IMR-90 (cell line): ENCODE data around the gene SLAMF7. TPM values are rescaled to one million over a fixed set of nuclear protein-coding genes. Genes with fewer than 3 reads are reported as not detected.
A peak's percentile ranks its signal among the peaks of the same experiment; 100 is the strongest.

ENCODE experiments used
- ATAC-seq: fragments of 200-7000 bp; cut with Tn5 transposase; 2 replicates; pipeline ENCODE4 v1.9.1; 2020; ENCODE audit warnings: low read depth, mild to moderate bottlenecking, moderate library complexity
- BruUV-seq: library from RNA; stranded (reverse); fragments of 400-500 nt; replicated peaks from 2 replicates; lab custom pipeline; 2021; lab: Mats Ljungman, UMichigan
- CTCF ChIA-PET: fragments of 300-600 bp; formaldehyde crosslinking; extraction: SDS; loops from one replicate; lab custom pipeline; 2021; ENCODE audit warnings: antibody characterized with exemption; lab: Yijun Ruan, JAX
- POLR2A ChIA-PET: fragments of 300-600 bp; sonication (Branson Sonifier 250); formaldehyde crosslinking; loops from one replicate; lab custom pipeline; 2022; ENCODE audit warnings: antibody characterized with exemption; ENCODE audit not compliant: unreplicated experiment; lab: Charles Lee
- DNase-seq: peaks from one replicate; pipeline ENCODE4 v3.0.0; 2013
- H2AFZ ChIP-seq: replicated peaks from 2 replicates; pipeline ENCODE3; 2013; ENCODE audit warnings: low read length, mild to moderate bottlenecking; ENCODE audit not compliant: poor library complexity
- H2AK5ac ChIP-seq: 2 replicates; pipeline ENCODE4 v1.6.1; 2013; ENCODE audit warnings: low read depth, low read length, inconsistent platforms
- H2AK9ac ChIP-seq: replicated peaks from 2 replicates; pipeline ENCODE3; 2013; ENCODE audit warnings: mild to moderate bottlenecking, low read depth, low read length, moderate library complexity; ENCODE audit not compliant: poor library complexity
- H2BK120ac ChIP-seq: 2 replicates; pipeline ENCODE4 v1.6.1; 2013; ENCODE audit warnings: low read depth, low read length, inconsistent platforms
- H2BK15ac ChIP-seq: 3 replicates; pipeline ENCODE4 v1.6.1; 2013; ENCODE audit warnings: low read depth, low read length, inconsistent platforms
- H2BK20ac ChIP-seq: 2 replicates; pipeline ENCODE4 v1.6.1; 2013; ENCODE audit warnings: low read depth, mild to moderate bottlenecking, inconsistent platforms, low read length, moderate library complexity
- H2BK5ac ChIP-seq: 2 replicates; pipeline ENCODE4 v1.6.1; 2013; ENCODE audit warnings: mild to moderate bottlenecking, low read depth, low read length, inconsistent platforms; ENCODE audit not compliant: poor library complexity, severe bottlenecking
- H3K14ac ChIP-seq: replicated peaks from 2 replicates; pipeline ENCODE4 v1.6.1; 2013; ENCODE audit warnings: low read depth, low read length, inconsistent platforms
- H3K18ac ChIP-seq: 2 replicates; pipeline ENCODE4 v1.6.1; 2013; ENCODE audit warnings: low read depth, low read length, control low read depth
- H3K23ac ChIP-seq: 2 replicates; pipeline ENCODE4 v1.6.1; 2013; ENCODE audit warnings: low read depth, low read length, inconsistent platforms
- H3K27ac ChIP-seq: 2 replicates; pipeline ENCODE4 v1.5.1; 2013; ENCODE audit warnings: mild to moderate bottlenecking, control low read depth, low read length; ENCODE audit not compliant: insufficient read depth
- H3K27me3 ChIP-seq: 2 replicates; pipeline ENCODE4 v1.6.1; 2013; ENCODE audit warnings: low read length; ENCODE audit not compliant: control insufficient read depth, insufficient read depth
- H3K36me3 ChIP-seq: 2 replicates; pipeline ENCODE4 v1.6.1; 2013; ENCODE audit warnings: low read length, mixed read lengths; ENCODE audit not compliant: control insufficient read depth, insufficient read depth
- H3K4ac ChIP-seq: 2 replicates; pipeline ENCODE4 v1.6.1; 2013; ENCODE audit warnings: low read depth, low read length, inconsistent platforms
- H3K4me1 ChIP-seq: 2 replicates; pipeline ENCODE4 v1.6.1; 2013; ENCODE audit warnings: low read length, mixed read lengths; ENCODE audit not compliant: control insufficient read depth, insufficient read depth
- H3K4me2 ChIP-seq: 2 replicates; pipeline ENCODE4 v1.6.1; 2013; ENCODE audit warnings: low read depth, mild to moderate bottlenecking, control low read depth, low read length, moderate library complexity
- H3K4me3 ChIP-seq: 2 replicates; pipeline ENCODE4 v1.5.1; 2013; ENCODE audit warnings: low read depth, mild to moderate bottlenecking, control low read depth, low read length, moderate library complexity; ENCODE audit not compliant: insufficient read depth
- H3K56ac ChIP-seq: 2 replicates; pipeline ENCODE4 v1.6.1; 2013; ENCODE audit warnings: low read length, inconsistent platforms; ENCODE audit not compliant: insufficient read depth; ENCODE audit errors: extremely low read depth
- H3K79me1 ChIP-seq, 2 experiments: 2 replicates each; pipeline ENCODE4 v1.6.1; 2013; ENCODE audit warnings: low read length in 2 of 2, inconsistent platforms in 1 of 2, low read depth in 1 of 2
- H3K9ac ChIP-seq: 2 replicates; pipeline ENCODE4 v1.6.1; 2013; ENCODE audit warnings: low read depth, low read length, control low read depth
- H3K9me1 ChIP-seq: 2 replicates; pipeline ENCODE4 v1.6.1; 2013; ENCODE audit warnings: low read length, inconsistent platforms; ENCODE audit not compliant: insufficient read depth
- H3K9me3 ChIP-seq: 2 replicates; pipeline ENCODE4 v1.6.1; 2013; ENCODE audit warnings: low read length; ENCODE audit not compliant: control insufficient read depth, insufficient read depth
- H4K20me1 ChIP-seq: 2 replicates; pipeline ENCODE4 v1.6.1; 2013; ENCODE audit warnings: low read length, inconsistent platforms; ENCODE audit not compliant: insufficient read depth
- H4K5ac ChIP-seq: 2 replicates; pipeline ENCODE4 v1.6.1; 2013; ENCODE audit warnings: mild to moderate bottlenecking, low read depth, low read length, control low read depth
- H4K8ac ChIP-seq, 2 experiments: 2 replicates each; pipeline ENCODE4 v1.6.1; 2013; ENCODE audit warnings: low read depth in 2 of 2, low read length in 2 of 2, control low read depth in 1 of 2, inconsistent platforms in 1 of 2
- H4K91ac ChIP-seq: 2 replicates; pipeline ENCODE4 v1.6.1; 2013; ENCODE audit warnings: low read depth, low read length, inconsistent platforms; ENCODE audit not compliant: insufficient read depth
- CEBPB ChIP-seq: IDR thresholded peaks from 2 replicates; pipeline ENCODE4 v1.6.1; 2012; ENCODE audit warnings: low read depth, low read length, improper control_type of control experiment
- MAFK ChIP-seq: IDR thresholded peaks from 2 replicates; pipeline ENCODE4 v1.6.1; 2012; ENCODE audit warnings: low read depth, low read length, improper control_type of control experiment
- RAD21 ChIP-seq: IDR thresholded peaks from 2 replicates; pipeline ENCODE4 v1.6.1; 2012; ENCODE audit warnings: low read length, improper control_type of control experiment
- USF2 ChIP-seq: fragments of 150-350 bp; IDR thresholded peaks from 2 replicates; pipeline ENCODE4 v1.6.1; 2017; ENCODE audit warnings: mild to moderate bottlenecking, antibody characterized with exemption, low read length, low read depth
- WGBS, 2 experiments: methylation state at CpG; one replicate each; pipeline versions ENCODE4 v1.1.5 to v1.1.7; 2013; ENCODE audit warnings: missing lambda C conversion rate in 2 of 2; ENCODE audit not compliant: insufficient read length in 1 of 2; ENCODE audit errors: extremely low coverage in 2 of 2; 5-methylcytosine and 5-hydroxymethylcytosine counted together
- dilution Hi-C: fragments of 300-500 bp; cut with HindIII; formaldehyde crosslinking; loops from one replicate; pipeline ENCODE4 v1.14.3; 2018; ENCODE audit warnings: low sequenced_read_pairs; ENCODE audit not compliant: unreplicated experiment
- in situ Hi-C: fragments of 300-500 bp; cut with MboI; formaldehyde crosslinking; loops from 3 replicates; pipeline ENCODE4 v1.14.3; 2019; ENCODE audit warnings: low sequenced_read_pairs, inconsistent platforms, mixed read lengths
- intact Hi-C: fragments of 100-400 bp; cut with micrococcal nuclease; formaldehyde crosslinking; loops from 2 replicates; pipeline ENCODE4 v1.10.0; 2022
- polyA plus RNA-seq, 3 experiments: library from polyadenylated mRNA; depleted of rRNA; stranded (reverse); fragments of >200 nt; gene quantifications; 2 replicates each; pipeline ENCODE4 v1.2.3, GENCODE V29; 2012; ENCODE audit warnings: low replicate concordance in 1 of 3
- total RNA-seq: library from RNA; depleted of rRNA; stranded (reverse); fragments of >200 nt; gene quantifications from 2 replicates; pipeline ENCODE4 v1.2.3, GENCODE V29; 2012

The SLAMF7 gene
- total and polyA plus RNA-seq, 2 of the 4 experiments (the other 2 are of a cell fraction) = not detected

GRCh38 chr1:160755911-160756848 lies 17.1 kb downstream of the SLAMF7 start:
- Histone ChIP-seq H3K4ac (no peak overlapping the region), H4K5ac (no peak overlapping the region), H3K14ac (no peak overlapping the region), H2AK5ac (no peak overlapping the region), H4K91ac (no peak overlapping the region), H3K4me3 (no peak overlapping the region), H3K27me3 (no peaks in the 10 kb centered on the region), H2BK15ac (no peak overlapping the region), H3K36me3 (no peaks in the 10 kb centered on the region), H4K8ac (no peak overlapping the region), H4K20me1 (no peaks in the 10 kb centered on the region), H3K18ac (no peak overlapping the region), H3K9me1 (no peaks in the 10 kb centered on the region), H3K9ac (no peak overlapping the region), H3K23ac (no peak overlapping the region), H2BK20ac (no peak overlapping the region), H2AFZ (no peak overlapping the region), H2AK9ac (no peak overlapping the region), H3K56ac (no peak overlapping the region), H3K4me2 (no peak overlapping the region), H3K79me1 (no peaks in the 10 kb centered on the region), H3K27ac (no peak overlapping the region), H2BK5ac (no peak overlapping the region), H3K9me3 (no peaks in the 10 kb centered on the region), H3K4me1 (no peaks in the 10 kb centered on the region), H2BK120ac (no peak overlapping the region)
- intact Hi-C loops = no loop called here
- dilution Hi-C loops = no loop called here
- 60% methylated on average over 1 of the region's 5 CpGs; no CpG with 5 or more reads in 1 of the 2 experiments for WGBS, 2 experiments
- BruUV-seq = no TSS peak
- ATAC-seq = no peak
- TF ChIP-seq MAFK (no peak), CEBPB (peak; percentile 21; the same call in 1 of the 2 replicates), USF2 (no peak), RAD21 (no peak)
- POLR2A ChIA-PET = no interaction called here
- CTCF ChIA-PET = interaction anchor here (0.7 kb wide), 1 partner anchor 279 kb away, joined by 5 read pairs; no protein-coding TSS in a partner anchor
- no peak for DNase-seq
- in situ Hi-C loops = no loop called here
